IPS-15b (cell line): ENCODE results near the gene TFCP2.

Source experiments
- H3K27me3 ChIP-seq: one replicate; pipeline ENCODE4 v1.6.1; 2013; ENCODE audit warnings: low read length; ENCODE audit not compliant: control insufficient read depth, insufficient read depth
- H3K36me3 ChIP-seq: one replicate; pipeline ENCODE4 v1.6.1; 2013; ENCODE audit warnings: low read length; ENCODE audit not compliant: control insufficient read depth, insufficient read depth
- H3K4me1 ChIP-seq: one replicate; pipeline ENCODE4 v1.6.1; 2013; ENCODE audit warnings: mild to moderate bottlenecking, low read length; ENCODE audit not compliant: control insufficient read depth, insufficient read depth
- H3K4me3 ChIP-seq: one replicate; pipeline ENCODE4 v1.5.1; 2013; ENCODE audit warnings: low read depth, low read length
- H3K9ac ChIP-seq: one replicate; pipeline ENCODE4 v1.6.1; 2013; ENCODE audit warnings: low read depth, mild to moderate bottlenecking, low read length
- H3K9me3 ChIP-seq: one replicate; pipeline ENCODE4 v1.6.1; 2013; ENCODE audit warnings: mild to moderate bottlenecking, low read length; ENCODE audit not compliant: control insufficient read depth, insufficient read depth

TFCP2 gene

GRCh38 chr12:51192284-51192671 lies 19.3 kb upstream of the TFCP2 start:
- no peaks in the 10 kb centered on the region for H3K36me3 ChIP-seq
- H3K9ac ChIP-seq = no peak overlapping the region
- H3K4me1 ChIP-seq = no peaks in the 10 kb centered on the region
- H3K9me3 ChIP-seq = no peaks in the 10 kb centered on the region
- no peak overlapping the region for H3K4me3 ChIP-seq
- H3K27me3 ChIP-seq = no peaks in the 10 kb centered on the region

GRCh38 chr12:51191516-51192283 lies 18.8 kb upstream of the TFCP2 start:
- no peaks in the 10 kb centered on the region for H3K27me3 ChIP-seq
- no peak overlapping the region for H3K9ac ChIP-seq
- no peaks in the 10 kb centered on the region for H3K36me3 ChIP-seq
- peaks cover 1% of the 10 kb centered on the region for H3K4me1 ChIP-seq
- no peak overlapping the region for H3K4me3 ChIP-seq
- no peaks in the 10 kb centered on the region for H3K9me3 ChIP-seq

- Histone ChIP-seq H3K27me3 (no peaks in the 10 kb centered on the region), H3K9ac (no peak overlapping the region), H3K4me1 (peaks cover 2% of the 10 kb centered on the region)
These were observed 17.9 kb upstream of the TFCP2 start for GRCh38 chr12:51190820-51191219.

GRCh38 chr12:51189790-51190355 lies 16.9 kb upstream of the TFCP2 start:
- no peaks in the 10 kb centered on the region for H3K9me3 ChIP-seq
- H3K9ac ChIP-seq = no peak overlapping the region

More at GRCh38 chr12:51190820-51191219, 17.9 kb upstream of the TFCP2 start:
- Histone ChIP-seq H3K36me3 (no peaks in the 10 kb centered on the region), H3K9me3 (no peaks in the 10 kb centered on the region), H3K4me3 (no peak overlapping the region)

GRCh38 chr12:51188359-51189051 lies 15.6 kb upstream of the TFCP2 start:
- Histone ChIP-seq H3K4me3 (no peak overlapping the region), H3K27me3 (no peaks in the 10 kb centered on the region), H3K4me1 (peaks cover 2% of the 10 kb centered on the region), H3K9me3 (no peaks in the 10 kb centered on the region), H3K9ac (no peak overlapping the region), H3K36me3 (no peaks in the 10 kb centered on the region)

More at GRCh38 chr12:51189790-51190355, 16.9 kb upstream of the TFCP2 start:
- no peaks in the 10 kb centered on the region for H3K27me3 ChIP-seq
- H3K4me3 ChIP-seq = no peak overlapping the region
- no peaks in the 10 kb centered on the region for H3K36me3 ChIP-seq
- peaks cover 2% of the 10 kb centered on the region for H3K4me1 ChIP-seq

GRCh38 chr12:51187370-51187987 lies 14.5 kb upstream of the TFCP2 start:
- Histone ChIP-seq H3K4me1 (peaks cover 2% of the 10 kb centered on the region), H3K4me3 (no peak overlapping the region), H3K9ac (no peak overlapping the region), H3K27me3 (no peaks in the 10 kb centered on the region), H3K9me3 (no peaks in the 10 kb centered on the region), H3K36me3 (no peaks in the 10 kb centered on the region)

- no peaks in the 10 kb centered on the region for H3K27me3 ChIP-seq
- H3K9ac ChIP-seq = no peak overlapping the region
- H3K4me3 ChIP-seq = no peak overlapping the region
- no peaks in the 10 kb centered on the region for H3K36me3 ChIP-seq
- H3K9me3 ChIP-seq = no peaks in the 10 kb centered on the region
- peaks cover 2% of the 10 kb centered on the region for H3K4me1 ChIP-seq
These were observed 13.6 kb upstream of the TFCP2 start for GRCh38 chr12:51186465-51187085.

- Histone ChIP-seq H3K27me3 (no peaks in the 10 kb centered on the region), H3K36me3 (no peaks in the 10 kb centered on the region), H3K9me3 (no peaks in the 10 kb centered on the region), H3K4me3 (no peak overlapping the region), H3K9ac (no peak overlapping the region), H3K4me1 (peaks cover 2% of the 10 kb centered on the region)
These were observed 12.3 kb upstream of the TFCP2 start for GRCh38 chr12:51185171-51185717.

GRCh38 chr12:51183816-51184215 lies 10.9 kb upstream of the TFCP2 start:
- Histone ChIP-seq H3K36me3 (no peaks in the 10 kb centered on the region), H3K9me3 (no peaks in the 10 kb centered on the region), H3K9ac (no peak overlapping the region), H3K4me1 (peaks cover 2% of the 10 kb centered on the region), H3K27me3 (no peaks in the 10 kb centered on the region), H3K4me3 (no peak overlapping the region)

GRCh38 chr12:51183349-51183748 lies 10.4 kb upstream of the TFCP2 start:
- Histone ChIP-seq H3K9me3 (no peaks in the 10 kb centered on the region), H3K9ac (no peak overlapping the region), H3K27me3 (no peaks in the 10 kb centered on the region), H3K4me1 (peaks cover 2% of the 10 kb centered on the region), H3K36me3 (no peaks in the 10 kb centered on the region), H3K4me3 (no peak overlapping the region)

- no peak overlapping the region for H3K4me3 ChIP-seq
- no peaks in the 10 kb centered on the region for H3K36me3 ChIP-seq
- H3K4me1 ChIP-seq = no peaks in the 10 kb centered on the region
- H3K9ac ChIP-seq = no peak overlapping the region
- no peaks in the 10 kb centered on the region for H3K27me3 ChIP-seq
- H3K9me3 ChIP-seq = no peaks in the 10 kb centered on the region
These were observed 8.6 kb upstream of the TFCP2 start for GRCh38 chr12:51181558-51181957.
